GM12891 (cell line): ENCODE measurements around the gene ARSG.

Experiments used
- PAX5 ChIP-seq: IDR thresholded peaks from 2 replicates; pipeline ENCODE4 v1.6.1; 2011; ENCODE audit warnings: low read length, moderate library complexity, mild to moderate bottlenecking; ENCODE audit not compliant: insufficient read depth, severe bottlenecking
- POLR2A ChIP-seq: IDR thresholded peaks from 2 replicates; pipeline ENCODE4 v1.6.1; 2011; ENCODE audit warnings: low read depth, low read length, control low read depth
- POLR2AphosphoS5 ChIP-seq: IDR thresholded peaks from 2 replicates; pipeline ENCODE4 v1.6.1; 2011; ENCODE audit warnings: low read depth, low read length, control low read depth

DNA sequence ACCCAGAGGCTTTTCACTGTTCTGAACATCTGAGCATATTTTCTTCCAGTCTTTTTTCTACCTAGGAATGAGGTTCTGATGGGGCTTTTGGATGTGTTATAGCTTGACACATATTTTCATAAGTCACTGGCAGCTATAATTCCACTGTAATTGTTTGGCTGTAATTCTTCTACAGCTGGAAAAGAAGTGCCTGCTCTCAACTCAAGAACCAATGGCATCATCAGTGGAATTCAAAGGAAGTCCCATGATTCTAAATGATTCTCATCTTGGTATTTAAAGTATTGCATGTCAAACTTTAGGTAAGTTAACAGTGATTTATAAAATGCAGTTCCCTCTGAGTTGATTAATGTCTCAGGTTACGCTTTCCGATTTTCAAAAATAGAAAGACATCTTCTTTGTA, 149.2 kb downstream of the ARSG start:
- no peak for TF ChIP-seq POLR2A
- TF ChIP-seq POLR2AphosphoS5: no peak
- TF ChIP-seq PAX5: no peak
